ENCODE data around the gene TMEM151B.

Gene TMEM151B

GRCh38 chr6:44285552-44286284, 15.5 kb downstream of the TMEM151B start:
- DNase-seq = no peak

GRCh38 chr6:44286285-44286565, 16.0 kb downstream of the TMEM151B start:
- no peak for DNase-seq

GRCh38 chr6:44286747-44287146, 16.5 kb downstream of the TMEM151B start:
- DNase-seq = no peak

GRCh38 chr6:44289726-44290260, 19.5 kb downstream of the TMEM151B start:
- no peak for DNase-seq

- no peak for DNase-seq
Observed at GRCh38 chr6:44291841-44292240, 21.6 kb downstream of the TMEM151B start.

- DNase-seq = no peak
Observed at GRCh38 chr6:44292661-44293365, 22.6 kb downstream of the TMEM151B start.

- DNase-seq = no peak
Observed at GRCh38 chr6:44294832-44295791, 24.9 kb downstream of the TMEM151B start.

GRCh38 chr6:44297063-44298038, 27.1 kb downstream of the TMEM151B start:
- DNase-seq = no peak

GRCh38 chr6:44298055-44298803, 28.0 kb downstream of the TMEM151B start:
- no peak for DNase-seq

GRCh38 chr6:44298864-44299263, 28.6 kb downstream of the TMEM151B start:
- DNase-seq = no peak

GRCh38 chr6:44300292-44300823, 30.1 kb downstream of the TMEM151B start:
- DNase-seq = no peak

- DNase-seq = no peak
Observed at GRCh38 chr6:44301106-44301505, 30.9 kb downstream of the TMEM151B start.

- no peak for DNase-seq
Observed at GRCh38 chr6:44301782-44302564, 31.7 kb downstream of the TMEM151B start.

GRCh38 chr6:44302856-44303255, 32.6 kb downstream of the TMEM151B start:
- DNase-seq = no peak

- no peak for DNase-seq
Observed at GRCh38 chr6:44303842-44304241, 33.6 kb downstream of the TMEM151B start.

- DNase-seq = no peak
Observed at GRCh38 chr6:44304282-44305199, 34.3 kb downstream of the TMEM151B start.

GRCh38 chr6:44305200-44305725, 35.0 kb downstream of the TMEM151B start:
- DNase-seq = no peak

GRCh38 chr6:44306710-44307109, 36.5 kb downstream of the TMEM151B start:
- no peak for DNase-seq

GRCh38 chr6:44307217-44307616, 37.0 kb downstream of the TMEM151B start:
- no peak for DNase-seq

Measured in NCI-H2081 treated with DMSO at 0.1 percent for 48 hours (cell line).